ENCODE data around the gene LTBP1.

- TF ChIP-seq CTCF (IDR thresholded peaks at IDR 0.05), result no peak
- TF ChIP-seq POLR2A (IDR thresholded peaks at IDR 0.05), result no peak
Observed at GRCh38 chr2:33158482-33159003, 211.8 kb downstream of the LTBP1 start.

All from suprapubic skin (tissue), 3 donors.